SKM-1 (cell line): ENCODE data around the gene AFAP1L2.

Experiments
- DNase-seq: peaks from one replicate; lab custom pipeline; 2025; ENCODE audit not compliant: unreplicated experiment; lab: John Stamatoyannopoulos, UW

Gene AFAP1L2, protein sequence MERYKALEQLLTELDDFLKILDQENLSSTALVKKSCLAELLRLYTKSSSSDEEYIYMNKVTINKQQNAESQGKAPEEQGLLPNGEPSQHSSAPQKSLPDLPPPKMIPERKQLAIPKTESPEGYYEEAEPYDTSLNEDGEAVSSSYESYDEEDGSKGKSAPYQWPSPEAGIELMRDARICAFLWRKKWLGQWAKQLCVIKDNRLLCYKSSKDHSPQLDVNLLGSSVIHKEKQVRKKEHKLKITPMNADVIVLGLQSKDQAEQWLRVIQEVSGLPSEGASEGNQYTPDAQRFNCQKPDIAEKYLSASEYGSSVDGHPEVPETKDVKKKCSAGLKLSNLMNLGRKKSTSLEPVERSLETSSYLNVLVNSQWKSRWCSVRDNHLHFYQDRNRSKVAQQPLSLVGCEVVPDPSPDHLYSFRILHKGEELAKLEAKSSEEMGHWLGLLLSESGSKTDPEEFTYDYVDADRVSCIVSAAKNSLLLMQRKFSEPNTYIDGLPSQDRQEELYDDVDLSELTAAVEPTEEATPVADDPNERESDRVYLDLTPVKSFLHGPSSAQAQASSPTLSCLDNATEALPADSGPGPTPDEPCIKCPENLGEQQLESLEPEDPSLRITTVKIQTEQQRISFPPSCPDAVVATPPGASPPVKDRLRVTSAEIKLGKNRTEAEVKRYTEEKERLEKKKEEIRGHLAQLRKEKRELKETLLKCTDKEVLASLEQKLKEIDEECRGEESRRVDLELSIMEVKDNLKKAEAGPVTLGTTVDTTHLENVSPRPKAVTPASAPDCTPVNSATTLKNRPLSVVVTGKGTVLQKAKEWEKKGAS

DNA sequence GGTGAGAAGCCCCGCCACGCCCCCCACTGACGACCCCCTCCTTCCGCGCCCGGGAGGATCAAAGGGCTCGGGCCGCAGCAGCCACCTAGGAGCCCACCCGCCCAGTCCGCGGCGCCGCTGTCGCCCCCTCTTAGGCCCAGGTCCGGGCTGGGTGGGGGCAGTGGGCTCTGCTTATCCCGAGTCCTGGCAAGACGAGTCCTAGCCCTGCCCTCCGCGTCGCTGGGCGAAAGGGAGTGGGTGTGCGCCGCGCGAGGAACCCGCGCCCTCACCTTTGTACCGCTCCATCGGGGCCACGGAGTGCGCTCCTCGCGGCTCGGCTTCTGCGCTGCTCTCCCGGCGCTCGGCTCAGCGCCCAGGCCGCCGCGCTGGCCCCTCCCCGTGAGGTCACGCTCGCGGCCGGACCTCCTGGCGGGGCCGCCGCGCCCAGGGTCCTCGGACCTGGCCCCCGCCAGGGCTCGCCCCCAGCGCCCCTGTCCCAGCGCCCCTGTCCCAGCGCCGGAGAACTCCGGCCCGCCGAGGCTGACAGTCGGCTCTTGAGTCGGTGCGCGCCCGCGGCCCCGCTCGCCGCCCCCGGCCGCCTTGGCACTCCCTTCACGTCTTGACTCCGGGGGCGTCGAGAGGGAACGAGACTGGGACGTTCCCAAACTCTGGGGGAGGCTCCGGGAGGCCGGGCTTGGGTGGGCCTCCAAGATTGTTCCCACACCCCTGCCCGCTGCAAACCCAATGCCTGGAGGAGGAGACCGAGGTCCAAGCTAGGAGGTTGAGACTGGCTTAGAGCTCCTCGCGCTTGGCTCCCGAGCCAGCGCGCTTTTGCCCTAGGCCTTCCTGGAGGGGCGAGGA lies at the start of gene AFAP1L2:
Gene AFAP1L2, minus strand, starts transcription at position 332 of the 840 bp plus-strand sequence. Its CDS starts 47 bp downstream, at position 285.
- DNase-seq, result no peak

DNA sequence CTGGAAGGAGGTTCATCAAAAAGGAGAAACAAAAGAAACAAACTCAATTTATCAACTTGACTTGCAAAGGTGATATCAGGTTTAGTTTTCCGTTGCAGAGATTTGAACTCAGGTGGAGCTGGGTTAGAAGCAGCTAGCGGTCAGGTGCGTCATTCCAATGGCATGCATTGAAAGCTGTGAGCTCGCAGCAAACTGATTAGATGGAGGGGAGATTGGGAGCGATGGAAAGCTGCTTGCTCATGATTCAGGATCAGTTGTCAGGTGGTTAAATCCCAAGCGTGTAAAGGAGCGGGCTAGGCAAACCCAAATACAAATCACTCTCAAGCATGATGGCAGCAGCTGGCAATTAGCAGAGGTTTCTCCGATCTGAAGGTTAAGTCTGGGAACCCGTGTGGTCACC lies 49.3 kb upstream of the AFAP1L2 start:
- DNase-seq, result no peak

DNA sequence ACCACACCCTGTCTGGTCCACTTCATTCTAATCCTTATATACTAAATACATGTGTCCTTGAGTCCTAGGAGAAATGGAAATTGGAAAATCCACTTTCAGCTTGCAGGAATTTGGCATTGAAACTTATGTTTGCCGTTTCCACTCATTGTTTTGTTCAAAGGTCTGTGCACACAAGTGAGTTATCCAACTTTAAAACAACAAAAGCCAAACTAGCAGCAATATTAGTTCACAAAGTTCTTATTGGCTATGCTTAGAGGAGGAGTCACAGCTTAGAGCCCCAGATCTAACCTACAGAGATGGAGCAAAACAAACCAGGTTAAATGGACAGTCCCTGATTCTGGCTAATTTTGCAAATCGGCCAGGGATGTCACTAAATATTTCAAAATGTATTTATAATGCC lies 44.6 kb upstream of the AFAP1L2 start:
- DNase-seq, result no peak

DNA sequence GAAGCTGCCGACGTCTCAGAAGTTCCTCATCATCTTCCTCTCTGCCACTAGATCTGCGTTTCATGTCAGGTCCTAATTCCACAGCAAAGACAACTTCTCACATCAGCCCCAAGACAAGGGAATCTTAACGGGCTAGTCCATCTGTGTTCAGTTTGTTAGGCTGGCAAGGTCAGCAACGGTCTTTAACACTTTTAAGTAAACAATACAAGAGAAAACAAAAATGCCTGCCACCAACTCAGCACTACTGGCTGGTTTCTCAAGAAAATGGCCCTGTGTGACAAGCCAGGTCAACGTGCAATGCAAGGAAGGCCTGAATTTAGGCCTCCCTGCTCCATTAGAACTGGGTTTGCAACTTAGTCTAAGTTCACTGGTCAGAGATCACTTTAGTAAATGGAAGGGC lies 41.0 kb upstream of the AFAP1L2 start:
- no peak for DNase-seq

DNA sequence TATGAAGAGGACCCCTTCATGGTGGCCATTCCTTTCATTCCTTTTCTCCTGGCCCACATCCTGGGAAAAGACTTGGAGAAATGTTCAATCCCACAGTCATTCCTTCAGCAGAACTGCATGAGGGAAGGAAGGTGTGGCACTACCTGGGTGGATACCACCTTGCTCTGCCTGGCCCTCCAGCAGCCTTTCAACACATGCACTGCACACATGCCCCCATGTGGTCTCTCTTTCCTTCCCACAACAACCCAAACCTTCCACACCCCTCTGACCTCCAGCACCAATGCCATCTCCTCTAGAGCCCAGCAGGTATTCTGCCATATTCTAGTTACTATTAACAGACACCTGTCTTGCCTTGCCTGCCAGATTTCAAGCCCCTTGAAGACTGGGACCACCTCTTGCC lies 40.5 kb upstream of the AFAP1L2 start:
- DNase-seq, result no peak

DNA sequence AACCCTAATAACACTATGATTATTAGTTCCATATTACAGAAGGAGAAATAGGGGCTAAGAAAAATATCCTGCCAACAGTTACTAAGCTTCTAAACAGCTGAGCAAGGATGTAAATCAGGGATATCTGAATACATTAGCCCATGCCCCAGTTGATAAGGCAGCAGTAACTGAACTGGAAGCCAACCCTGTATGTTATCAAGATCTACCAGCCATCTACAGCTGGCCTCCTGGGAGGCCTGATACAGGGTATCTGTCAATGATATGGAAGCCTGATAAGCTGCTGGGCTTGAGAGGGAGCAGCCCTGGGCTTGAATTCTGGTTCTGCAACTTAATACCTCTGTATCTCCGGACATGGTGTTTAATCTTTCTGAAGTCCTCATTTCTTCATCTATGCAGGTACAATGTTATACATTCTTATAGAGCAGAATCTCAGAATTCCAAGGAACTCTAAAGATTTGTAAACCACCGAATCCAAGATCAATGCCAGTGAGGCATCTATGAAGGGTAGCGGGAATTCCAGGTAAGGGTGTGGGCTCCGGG lies 37.9 kb upstream of the AFAP1L2 start:
- DNase-seq, result no peak

DNA sequence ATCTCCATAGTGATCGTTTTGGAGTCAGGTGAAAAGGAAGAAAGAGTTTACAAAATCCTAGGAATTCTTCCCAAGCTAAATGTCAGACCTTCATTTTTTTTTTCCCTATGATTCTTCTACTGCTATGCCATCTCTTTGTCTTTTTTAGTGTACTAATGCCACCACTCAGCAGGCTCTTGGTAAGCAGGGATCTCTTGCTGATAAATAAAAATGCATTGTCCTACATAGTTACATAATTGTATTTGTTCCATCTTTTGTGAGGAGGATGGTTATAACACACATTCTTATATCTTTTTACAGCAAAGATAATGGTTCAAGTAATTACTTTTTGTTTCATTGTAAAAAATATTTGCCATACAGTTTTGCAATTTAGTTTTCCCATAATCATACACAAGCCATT lies 36.8 kb upstream of the AFAP1L2 start:
- no peak for DNase-seq

DNA sequence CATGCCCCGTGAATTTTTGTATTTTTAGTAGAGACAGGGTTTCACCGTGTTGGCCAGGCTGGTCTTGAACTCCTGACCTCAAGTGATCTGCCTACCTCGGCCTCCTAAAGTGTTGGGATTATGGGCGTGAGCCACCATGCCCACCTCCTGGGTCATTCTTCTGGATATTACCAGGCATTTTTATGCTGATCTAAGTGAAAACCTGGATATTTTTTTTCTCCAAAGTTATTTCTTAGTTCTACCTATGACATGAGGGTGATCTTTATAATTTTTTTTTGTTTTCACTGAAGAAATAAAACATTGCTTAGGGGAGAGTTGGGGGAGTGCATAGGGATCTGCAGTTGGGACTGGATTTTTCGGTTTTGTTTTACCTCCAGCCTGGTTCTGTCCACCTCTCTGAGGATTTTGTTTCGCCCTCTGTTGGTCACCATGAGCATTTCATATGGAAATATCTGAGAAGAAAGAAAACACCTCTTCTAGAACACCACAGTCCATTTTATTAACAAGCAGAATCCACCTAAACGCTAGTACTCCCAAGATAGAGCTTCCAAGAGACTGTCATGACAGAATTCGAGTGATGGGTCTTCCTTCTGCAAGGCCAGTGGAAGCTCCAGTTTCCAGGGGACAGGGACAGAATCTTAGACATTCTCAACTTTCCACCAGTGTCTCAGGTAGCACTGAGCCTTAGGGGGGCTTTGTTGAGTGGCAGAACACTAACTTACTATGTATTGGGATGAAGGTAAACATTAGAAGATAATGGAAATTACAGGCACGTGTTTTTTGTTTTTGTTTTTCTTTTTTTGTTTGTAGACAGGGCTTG lies 33.4 kb upstream of the AFAP1L2 start:
- no peak for DNase-seq

DNA sequence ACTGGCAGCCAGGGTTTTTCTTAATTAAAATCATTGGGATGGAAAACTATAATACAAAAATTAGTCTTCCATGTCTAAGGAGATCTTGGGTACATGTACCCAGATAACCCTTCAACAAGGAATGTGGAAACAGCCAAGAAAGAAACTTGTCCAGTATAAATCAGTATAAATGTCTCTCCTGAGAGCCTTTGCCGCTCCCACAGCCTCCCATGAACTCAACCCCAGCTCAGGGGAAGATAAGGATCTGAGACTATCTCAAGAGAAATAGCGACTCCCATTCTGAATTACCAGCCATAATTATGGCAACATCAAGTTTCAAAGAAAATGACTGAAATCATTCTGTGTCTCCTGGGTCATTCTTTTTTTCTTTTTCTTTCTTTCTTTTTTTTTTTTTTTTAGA lies 32.6 kb upstream of the AFAP1L2 start:
- no peak for DNase-seq

DNA sequence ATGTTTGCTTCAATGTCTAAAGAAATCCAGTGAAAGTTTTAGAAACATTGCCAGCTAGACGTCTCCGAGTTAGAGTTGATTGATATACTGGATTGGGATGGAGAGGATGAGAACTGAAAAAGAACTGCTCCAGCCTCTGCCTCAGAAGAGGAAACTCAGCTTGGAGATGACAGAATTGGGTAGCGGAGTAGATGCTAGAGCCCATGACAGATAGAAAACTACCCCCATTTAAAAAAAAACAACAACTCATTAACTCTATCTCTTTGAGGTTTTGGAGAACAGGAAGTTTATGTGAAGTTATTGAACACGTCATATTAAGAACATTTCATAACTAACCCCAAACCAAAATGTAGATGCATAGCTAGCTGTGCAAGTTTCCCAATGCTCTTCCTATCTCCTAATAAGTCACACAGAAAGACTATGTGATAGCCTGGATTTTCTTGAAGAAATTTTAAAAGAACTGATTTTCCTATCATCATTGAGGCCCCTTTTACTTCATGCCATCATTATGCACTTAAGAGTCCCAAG lies 28.3 kb upstream of the AFAP1L2 start:
- DNase-seq, result no peak

DNA sequence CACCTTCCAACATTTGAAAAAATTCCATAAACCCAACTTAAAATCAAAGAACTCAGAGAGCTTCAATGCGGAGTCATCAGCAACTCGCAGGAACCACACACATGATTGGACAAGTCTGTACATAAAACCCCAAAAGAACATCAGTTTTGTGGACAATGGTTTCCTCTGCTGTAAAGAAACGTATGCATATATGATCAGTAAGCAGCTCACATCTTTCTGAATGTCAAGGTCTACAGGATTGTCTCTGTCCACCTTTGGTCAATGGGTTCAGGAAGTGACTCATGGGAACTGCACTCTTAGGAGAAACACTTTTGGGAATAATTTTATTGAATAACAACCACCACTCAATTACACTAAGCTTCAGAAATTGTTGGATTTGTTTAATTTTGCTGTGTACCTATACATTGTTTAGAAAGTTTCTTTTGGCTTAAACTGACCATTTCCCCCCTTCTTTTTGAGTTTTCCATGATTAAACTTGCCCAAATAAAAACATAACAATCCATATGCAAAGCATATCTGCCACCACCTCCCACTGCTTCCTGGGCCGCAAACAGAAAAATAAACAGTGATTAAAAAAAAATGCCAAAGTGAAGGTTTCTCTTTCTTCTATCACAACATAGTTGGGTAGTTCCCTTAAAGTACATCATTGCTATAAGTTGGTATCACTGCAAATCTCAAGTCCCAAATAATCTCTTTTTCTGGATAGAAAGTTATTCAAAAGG lies 27.3 kb upstream of the AFAP1L2 start:
- DNase-seq, result no peak

DNA sequence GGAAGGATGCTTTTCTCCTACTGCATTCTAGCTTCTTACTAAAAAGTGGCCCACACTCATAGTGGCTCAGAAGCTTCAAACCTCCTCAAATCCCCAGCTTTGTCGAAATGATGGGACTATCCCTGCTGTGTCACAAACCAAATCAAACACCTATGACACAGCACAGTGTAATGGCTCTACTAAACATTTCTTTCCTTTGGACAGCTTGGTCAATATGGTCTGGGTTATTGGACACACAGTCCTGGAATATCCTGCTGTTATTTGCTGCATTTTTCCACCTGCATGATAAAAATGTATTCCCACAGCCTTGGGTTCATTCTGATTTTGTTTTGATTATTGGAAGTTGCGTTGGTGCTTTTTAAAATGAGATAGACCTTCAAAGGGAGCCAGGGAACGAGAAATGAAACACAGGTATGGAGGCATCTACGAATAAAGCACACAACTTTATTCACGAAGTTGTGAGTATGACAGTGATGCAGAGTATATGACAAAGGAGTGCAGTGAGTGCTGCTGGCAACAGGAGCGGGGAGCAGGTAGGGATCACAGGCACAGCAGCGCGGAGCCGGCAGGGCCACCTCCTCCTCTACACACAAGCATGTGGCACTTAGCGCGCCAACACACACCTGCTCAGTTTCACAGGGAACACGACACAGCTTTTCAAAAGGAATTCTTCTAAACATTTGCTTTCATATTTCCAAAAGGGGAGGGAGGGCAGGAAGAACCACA lies 26.5 kb upstream of the AFAP1L2 start:
- no peak for DNase-seq

DNA sequence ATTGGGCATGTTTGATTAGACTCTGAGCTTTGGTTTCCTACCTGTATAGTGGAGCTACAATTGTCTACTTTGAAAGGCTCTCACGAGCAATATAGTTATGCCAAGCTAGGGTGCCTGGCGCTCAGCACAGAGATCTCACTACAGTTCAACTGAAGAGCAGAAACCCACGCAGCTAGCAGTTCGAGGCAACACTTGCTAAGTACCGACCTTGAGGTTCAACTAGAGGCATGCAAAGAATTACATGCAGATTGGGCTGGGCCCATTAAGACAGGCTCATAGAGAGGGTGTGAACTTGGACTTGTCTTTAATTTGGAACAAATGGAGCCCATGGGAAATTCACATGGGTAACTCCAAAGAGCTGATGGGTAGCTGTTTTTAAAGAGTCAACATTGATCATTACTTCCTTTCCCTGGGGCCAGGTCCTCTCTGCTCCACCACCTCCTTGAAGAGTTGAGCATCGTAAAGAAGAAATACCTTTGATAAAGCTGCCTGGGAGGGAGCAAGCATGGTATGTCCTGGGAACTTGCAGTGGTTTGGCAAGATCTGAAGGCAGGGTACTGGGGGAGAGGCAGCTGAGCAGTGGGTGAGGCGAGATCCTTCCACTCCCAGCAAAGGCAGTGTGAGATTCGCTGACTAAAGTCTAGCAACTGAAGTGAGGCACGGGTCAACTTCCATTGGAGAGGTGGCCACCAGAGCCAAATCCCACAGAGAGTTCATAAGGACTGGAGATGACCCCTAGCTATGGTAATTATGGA lies 25.5 kb upstream of the AFAP1L2 start:
- DNase-seq, result no peak

DNA sequence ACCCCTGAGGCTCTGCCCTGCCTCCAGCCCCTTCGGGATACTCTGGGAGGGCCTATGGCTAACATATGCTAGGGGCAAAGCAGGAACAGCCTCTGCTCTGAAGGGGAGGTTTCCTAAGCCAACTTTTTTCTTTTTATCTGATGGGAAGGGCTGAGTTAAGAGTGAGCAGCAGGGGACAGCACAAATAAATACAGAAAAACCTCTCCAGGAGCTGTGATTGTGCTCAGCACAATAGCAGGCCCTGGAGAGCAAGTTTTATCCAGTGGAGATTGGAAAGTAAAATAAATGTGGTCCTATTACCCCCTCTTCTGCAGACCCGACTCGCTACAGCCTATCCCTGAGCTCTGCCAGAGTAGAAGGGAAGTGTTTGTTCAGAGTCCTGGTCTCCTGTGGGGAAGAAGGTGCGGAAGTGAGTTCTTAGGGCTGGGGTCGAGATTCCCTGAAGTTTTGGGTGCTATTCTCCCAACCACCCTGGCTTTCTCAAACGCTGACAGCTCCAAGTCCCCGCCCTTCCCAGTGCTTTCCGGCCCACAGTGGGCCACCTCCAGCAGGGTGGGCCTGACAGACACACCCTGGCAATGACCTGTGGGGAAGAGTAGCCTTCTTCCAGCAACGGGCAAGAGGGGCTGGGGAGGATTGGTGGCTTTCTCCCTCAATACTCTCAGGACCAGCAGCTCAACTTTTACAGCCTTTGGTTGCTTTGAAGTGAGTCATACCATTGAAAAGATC lies 23.0 kb upstream of the AFAP1L2 start:
- DNase-seq, result no peak

DNA sequence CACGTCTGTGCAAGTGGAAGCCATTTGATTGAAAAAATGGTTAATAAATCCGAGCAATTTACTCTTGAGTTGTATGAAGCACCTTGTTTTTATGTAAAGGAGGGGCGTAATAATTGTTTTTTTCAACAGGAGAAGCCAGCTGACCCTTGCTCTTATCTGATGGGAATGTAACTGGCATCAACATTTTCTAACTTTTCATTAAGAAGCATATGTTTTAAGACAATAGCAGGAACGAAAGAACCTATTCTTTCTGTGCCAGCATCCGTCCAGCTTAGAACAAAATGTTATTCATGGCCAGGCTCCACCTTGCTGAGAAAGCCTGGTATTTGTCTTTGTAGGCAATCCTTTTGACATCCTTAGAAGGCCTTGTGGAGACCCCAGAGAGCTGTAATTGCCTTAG lies 22.2 kb upstream of the AFAP1L2 start:
- no peak for DNase-seq

DNA sequence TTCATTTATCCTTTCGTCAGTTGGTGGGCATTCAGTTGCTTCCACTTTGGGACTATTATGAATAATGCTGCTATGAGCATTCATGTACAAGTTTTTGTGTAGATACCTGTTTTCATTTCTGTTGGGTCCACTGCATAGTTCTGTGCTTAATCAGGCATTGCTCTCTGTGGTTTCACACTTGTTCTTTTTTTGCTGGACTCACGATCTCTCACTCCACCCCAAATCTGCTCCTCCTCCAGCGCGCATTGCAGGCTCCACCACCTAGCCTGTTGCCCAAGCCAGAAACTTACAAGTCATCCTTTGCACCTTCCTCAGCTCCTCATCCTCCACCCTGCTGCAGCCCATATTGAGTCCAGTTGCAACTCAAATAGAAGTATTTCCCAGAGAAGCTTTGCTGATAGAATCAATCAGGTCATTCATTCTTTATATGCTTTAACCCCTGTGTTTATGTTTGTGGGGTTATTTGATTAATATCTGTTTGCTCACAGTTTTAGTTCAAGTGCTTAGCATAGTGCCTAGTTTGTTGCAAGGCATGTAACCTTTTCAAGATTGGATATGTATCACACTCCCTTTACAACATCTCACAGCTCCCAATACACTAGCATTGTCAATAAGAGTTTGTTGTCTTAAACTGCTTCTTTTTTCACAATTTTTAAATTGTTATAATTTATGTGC lies 16.6 kb upstream of the AFAP1L2 start:
- no peak for DNase-seq

DNA sequence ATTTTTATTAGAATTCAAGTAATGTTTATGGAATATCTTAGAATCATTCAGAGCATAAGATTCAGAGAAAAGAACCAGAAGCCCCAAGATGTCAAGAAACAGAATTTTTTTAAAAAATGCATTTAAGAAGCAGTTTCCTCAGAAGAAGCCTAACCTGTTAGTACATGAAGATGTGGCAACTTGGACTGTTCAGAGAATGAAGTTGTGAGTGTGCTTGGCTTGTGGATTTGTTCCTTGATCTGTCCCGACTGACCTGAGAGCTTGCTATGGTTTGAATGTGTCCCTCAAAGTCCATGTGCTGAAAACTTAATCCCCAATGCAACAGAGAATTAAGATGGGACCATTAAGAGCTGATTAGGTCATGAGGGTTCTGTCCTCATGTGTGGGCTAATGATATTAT lies 13.8 kb upstream of the AFAP1L2 start:
- DNase-seq, result no peak
